ENCODE data around the gene GPS1.
"Not testable (repeated sequence)": the region's sequence is repeated elsewhere in the genome, so short reads cannot be mapped to it uniquely, and the experiment has no call there.

GPS1 gene

DNA sequence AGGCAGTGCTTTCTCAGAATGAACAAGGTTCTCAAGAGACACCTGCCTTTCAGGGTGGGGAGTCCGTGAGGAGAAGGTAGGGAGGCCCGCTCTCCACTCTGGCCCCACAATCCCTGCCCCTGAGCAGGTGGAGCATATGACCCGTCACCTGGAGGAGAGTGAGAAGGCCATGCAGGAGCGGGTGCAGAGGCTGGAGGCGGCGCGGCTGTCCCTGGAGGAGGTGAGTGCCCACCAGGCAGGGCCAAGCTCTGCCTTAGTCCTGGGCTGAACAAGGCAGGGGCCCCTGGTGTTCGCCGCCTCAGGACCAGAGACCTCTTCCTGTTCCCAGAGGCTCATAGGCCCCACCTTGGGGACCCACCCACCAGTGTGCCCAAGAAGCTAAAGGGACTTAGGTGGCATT, 22.7 kb upstream of the GPS1 start:
- DNase-seq (ENCODE audit: low spot score), result no peak

- no peak for DNase-seq (ENCODE audit: low spot score)
Measured at GRCh38 chr17:82029391-82029790, 22.3 kb upstream of the GPS1 start.

- no peak for DNase-seq (ENCODE audit: low spot score)
Measured at GRCh38 chr17:82029990-82030469, 21.7 kb upstream of the GPS1 start.

DNA sequence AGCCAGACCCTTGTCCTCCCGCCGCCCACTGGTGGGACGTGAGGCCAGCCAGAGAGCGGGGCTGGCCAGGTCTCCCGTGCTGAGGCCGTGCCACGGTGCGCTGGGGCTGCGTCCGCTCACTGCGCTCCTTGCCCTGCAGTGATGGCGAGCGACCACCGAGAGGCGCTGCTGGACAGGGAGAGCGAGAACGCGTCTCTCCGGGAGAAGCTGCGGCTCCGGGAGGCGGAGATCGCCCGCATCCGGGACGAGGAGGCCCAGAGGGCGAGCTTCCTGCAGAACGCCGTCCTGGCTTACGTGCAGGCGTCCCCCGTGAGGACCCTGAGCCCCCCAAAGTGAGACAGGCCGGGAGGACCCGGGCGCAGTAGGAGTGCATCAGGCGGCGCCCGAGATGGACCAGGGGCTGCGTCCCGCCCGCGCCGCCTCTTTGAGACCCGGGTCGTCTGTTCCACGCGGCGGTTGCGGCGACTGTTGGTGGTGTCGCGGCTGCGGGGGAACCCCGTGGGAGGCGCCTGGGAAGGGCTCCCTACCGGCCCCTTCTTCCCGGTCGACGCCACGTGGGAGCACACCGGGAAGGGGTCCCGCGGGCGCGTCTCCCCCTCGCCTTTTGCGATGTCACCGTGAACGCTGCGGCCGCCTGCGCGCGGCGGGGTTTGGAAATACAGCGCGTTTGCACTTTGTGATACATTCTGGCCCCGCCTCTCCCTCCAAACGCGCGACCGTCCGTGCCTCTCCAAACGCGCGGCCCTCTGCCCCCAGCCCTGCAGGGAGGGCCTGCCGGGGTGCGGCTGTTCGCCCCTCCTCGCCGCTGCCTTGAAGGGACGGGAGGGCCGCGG, 21.0 kb upstream of the GPS1 start:
- DNase-seq (ENCODE audit: low spot score), result peak; percentile 88

- DNase-seq (ENCODE audit: low spot score), result no peak
Measured at GRCh38 chr17:82031303-82031884, 20.3 kb upstream of the GPS1 start, which contains the start of gene RAC3. Gene RAC3 (plus strand): TSS chr17:82031678. CDS start chr17:82031762, 84 bp downstream.

- no peak for DNase-seq (ENCODE audit: low spot score)
Measured at GRCh38 chr17:82031885-82032627, 19.6 kb upstream of the GPS1 start.

- DNase-seq (ENCODE audit: low spot score), result no peak
Measured at GRCh38 chr17:82033359-82034085, 18.2 kb upstream of the GPS1 start.

- DNase-seq (ENCODE audit: low spot score), result no peak
Measured at GRCh38 chr17:82034371-82035011, 17.2 kb upstream of the GPS1 start.

DNA sequence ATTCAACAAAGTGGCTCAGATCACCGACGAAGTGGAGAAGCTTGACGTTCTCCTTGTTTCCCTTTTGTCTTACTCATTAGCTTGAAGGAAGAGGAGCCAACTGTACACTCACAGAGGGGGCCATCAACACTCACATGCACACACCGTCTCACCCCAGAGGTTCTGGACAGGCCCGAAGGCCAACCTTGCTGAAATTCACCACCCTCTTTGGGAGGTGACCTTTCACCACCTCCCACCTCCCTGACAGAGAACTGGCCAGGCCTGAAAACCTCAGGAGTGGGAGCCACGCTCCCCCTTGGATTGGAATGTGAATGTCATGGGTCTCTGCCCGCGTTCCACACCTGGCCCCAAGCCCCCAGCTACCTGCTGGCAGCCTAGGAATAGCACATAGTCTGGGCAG, 16.2 kb upstream of the GPS1 start:
- DNase-seq (ENCODE audit: low spot score), result no peak

- no peak for DNase-seq (ENCODE audit: low spot score)
Measured at GRCh38 chr17:82035956-82036633, 15.6 kb upstream of the GPS1 start.

DNA sequence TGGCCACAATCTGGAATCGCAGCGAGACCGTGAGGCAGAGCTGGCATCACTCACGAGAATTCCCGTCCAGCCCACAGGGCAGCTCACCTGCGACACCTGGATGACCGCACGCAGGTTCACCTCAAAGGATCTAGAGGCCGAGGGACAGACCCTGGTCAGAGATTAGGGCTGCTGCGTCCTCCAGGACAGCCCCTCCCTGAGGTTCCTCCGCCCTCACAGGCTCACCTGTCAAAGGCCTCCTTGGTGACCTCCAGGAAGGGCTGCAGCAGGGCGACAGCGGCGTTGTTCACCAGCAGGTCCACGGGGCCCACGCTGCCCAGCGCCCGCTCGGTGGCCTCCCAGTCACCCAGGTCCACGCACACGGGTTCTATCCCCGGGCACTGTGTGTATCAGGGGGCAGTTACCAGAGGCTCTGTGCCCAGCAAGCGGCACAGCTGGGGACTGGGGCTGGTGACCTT, 15.0 kb upstream of the GPS1 start:
- DNase-seq (ENCODE audit: low spot score), result no peak

- peak; percentile 98 for DNase-seq (ENCODE audit: low spot score)
Measured at GRCh38 chr17:82037092-82037888, 14.4 kb upstream of the GPS1 start, which contains the start of gene DCXR. Gene DCXR (minus strand): TSS chr17:82037697. CDS start chr17:82037682, 15 bp downstream.

- no peak for DNase-seq (ENCODE audit: low spot score)
Measured at GRCh38 chr17:82037889-82038195, 13.9 kb upstream of the GPS1 start.

DNA sequence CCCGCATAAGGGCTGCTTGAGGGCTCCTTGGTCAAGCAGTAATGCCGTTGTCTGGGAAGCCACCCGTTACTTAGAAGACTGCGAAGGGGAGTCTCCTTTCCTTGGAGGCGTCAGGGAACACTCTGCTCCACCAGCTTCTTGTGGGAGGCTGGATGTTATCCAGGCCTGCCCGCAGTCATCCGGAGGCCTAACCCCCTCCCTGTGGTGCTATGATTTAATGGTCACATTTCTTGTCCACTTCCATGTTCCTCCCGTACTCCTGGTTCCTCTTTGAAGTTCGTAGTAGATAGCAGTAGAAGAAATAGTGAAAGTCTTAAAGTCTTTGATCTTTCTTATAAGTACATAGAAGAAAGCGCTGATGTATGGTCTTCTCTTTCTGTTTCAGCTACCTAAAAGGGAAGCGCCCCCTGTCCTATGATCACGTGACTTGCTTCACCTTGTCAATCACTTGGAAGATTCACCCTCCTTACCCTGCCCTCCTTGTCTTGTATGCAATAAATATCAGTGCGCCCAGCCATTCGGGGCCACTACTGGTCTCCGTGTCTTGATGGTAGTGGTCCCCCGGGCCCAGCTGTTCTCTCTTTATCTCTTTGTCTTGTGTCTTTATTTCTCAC, 12.8 kb upstream of the GPS1 start:
- not testable (repeated sequence) for DNase-seq (ENCODE audit: low spot score)

DNA sequence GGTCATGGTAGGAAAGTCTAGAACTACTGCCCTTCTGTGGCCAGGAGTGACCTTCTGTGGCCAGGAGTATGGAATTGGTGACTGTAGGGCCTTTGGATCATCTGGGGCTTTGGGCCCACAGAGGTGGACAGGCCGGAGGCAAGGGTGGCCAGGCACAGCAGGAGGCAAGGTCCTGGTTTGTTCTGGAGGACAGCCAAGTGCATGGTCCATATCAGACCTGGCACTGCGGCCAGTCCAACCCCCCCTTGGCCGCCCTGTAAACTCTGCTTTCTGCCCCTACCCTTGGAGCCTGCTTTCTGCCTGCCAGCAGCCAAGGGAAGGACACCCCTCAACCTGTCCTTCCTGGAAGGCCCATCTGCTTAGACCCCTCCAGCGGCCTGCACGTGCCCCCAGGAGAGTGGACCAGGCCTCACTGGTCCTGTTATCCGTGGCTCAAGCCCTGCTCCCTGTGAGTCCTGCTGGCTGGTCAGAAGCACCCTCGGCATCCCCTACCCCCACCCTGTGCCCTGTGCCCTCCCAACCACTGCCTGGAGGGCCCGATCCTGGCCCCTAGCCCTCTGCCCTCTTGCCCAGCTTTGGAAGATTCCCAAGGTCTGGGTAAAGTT, 11.9 kb upstream of the GPS1 start:
- DNase-seq (ENCODE audit: low spot score), result no peak

- no peak for DNase-seq (ENCODE audit: low spot score)
Measured at GRCh38 chr17:82041144-82041814, 10.4 kb upstream of the GPS1 start.

DNA sequence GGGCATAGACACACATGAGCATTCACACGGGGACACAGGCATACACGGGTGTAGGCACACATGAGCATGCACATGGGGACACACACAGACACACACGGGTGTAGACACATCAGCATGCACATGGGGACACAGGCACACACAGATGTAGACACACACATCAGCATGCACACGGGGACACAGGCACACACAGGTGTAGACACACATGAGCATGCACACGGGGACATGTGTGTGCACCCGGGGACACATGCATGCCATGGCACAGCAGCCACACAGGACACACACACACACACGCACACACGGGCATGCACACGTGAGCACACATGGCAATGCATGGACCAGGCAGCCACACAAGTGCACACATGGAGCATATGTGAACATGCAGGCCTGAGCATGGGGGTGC, 9.0 kb upstream of the GPS1 start:
- DNase-seq (ENCODE audit: low spot score), result no peak

- no peak for DNase-seq (ENCODE audit: low spot score)
Measured at GRCh38 chr17:82043507-82043906, 8.2 kb upstream of the GPS1 start.

All from AG08395 (cell line).